NCI-H748 (cell line): Measurements from ENCODE around the gene MPC1L.
"Not testable (repeated sequence)": the region's sequence is repeated elsewhere in the genome, so short reads cannot be mapped to it uniquely, and the experiment has no call there.

Experiments
- DNase-seq: peaks from one replicate; lab custom pipeline; 2025; ENCODE audit not compliant: unreplicated experiment; lab: John Stamatoyannopoulos, UW

Gene MPC1L

GRCh38 chrX:40623139-40623536 lies at the start of gene MPC1L:
MPC1L (plus strand) TSS chrX:40623428; CDS start chrX:40623566, 138 bp downstream.
- DNase-seq = no peak

DNA sequence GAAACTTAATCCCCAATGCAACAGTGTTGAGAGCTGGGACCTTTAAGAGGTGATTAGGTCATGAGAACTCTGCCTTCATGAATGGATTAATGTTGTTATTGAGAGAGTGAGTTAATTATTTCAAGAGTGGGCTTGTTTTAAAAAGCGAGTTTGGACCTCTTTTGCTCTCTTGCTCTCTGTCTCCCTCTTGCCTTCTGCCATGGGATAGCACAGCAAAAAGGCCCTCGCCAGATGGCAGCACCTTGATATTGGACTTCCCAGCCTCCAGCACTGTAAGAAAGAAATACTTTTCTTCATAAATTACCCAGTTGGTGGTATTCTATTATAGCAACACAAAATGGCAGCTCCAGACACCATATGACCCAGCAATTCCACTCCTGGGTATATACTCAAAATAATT lies 49.5 kb upstream of the MPC1L start:
- DNase-seq = peak; percentile 56

DNA sequence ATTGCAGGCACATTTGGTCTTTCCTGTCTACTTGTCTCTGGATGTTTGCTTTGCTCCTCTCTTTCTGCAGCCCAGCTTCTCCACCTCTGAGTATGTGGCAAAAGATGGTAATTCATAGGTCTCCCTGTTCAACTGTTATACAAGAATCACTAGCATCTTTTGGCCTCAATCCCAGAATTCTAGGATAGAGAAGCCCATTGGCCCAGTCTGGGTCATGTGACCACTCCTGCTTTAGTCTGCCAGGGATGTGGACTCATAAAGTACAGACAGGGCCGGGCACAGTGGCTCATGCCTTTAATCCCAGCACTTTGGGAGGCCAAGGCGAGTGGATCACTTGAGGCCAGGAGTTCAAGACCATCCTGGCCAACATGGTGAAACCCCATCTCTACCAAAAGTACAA lies 47.8 kb upstream of the MPC1L start:
- DNase-seq = peak; percentile 2

DNA sequence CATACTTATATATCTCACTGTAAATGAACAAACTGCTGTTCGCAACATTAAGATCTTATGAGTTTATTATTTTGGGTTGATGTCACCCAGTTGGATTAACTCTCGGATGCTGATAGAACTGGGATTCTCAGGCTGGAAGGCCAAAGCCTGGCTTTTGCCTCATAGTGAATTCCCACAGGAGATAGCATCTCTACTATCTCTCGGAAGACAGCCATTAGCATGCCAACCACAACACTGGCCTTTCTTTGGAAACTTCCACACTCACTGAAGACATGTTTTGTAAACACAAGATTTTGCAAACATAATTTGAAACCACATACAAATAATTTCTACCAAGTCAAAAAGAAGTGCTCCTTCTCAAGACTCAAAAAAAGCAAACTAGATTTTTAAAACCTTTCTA lies 46.9 kb upstream of the MPC1L start:
- DNase-seq = no peak

DNA sequence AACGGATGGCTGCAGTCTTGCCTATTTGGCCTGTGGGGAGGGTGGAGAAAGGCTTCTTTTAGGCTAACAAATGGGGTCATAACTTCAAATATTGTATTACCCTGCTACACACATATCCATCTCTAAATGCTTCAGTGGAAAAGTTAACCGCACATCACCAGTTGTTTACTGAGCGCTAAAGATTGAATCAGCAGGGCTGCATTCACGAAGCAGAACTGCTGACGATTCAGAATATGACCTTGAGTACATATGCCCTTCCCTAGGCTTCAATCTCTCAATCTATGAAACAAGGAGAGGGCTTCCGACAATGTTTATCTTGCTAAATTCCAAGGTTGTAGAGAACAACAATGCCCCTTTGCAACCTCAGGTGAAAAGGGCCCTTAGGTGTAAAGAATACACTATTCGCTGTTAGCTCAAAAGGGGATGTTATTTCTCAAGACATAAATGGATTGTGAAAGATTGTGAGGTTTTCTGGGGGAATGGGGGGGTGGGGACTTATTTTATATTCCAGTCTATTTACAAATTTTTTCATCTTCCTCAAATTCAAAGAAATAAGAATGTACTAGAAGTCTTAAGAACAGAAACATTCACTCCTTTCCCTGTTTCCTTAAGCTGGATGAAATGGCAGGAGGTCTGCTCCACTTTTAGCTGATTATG lies 45.1 kb upstream of the MPC1L start:
- DNase-seq = peak; percentile 8

DNA sequence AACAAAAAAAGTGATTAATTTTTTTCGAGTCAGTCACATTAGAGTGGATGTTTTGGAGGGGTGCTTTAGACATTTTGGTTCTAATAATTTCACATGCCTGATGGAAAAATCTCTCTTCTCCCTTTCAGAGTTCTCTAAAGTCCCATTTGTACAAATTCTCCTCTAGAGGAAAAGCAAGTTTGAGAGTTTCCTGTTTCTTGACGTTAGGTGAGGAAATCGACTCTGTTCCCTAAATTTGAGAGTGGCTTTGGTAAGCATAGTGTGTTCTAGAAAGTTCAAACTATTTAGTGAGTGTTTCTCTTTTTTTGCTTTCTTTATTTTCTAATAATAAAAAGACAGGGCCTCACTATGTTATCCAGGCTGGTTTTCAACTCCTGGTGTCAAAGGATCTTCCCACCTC lies 44.1 kb upstream of the MPC1L start:
- no peak for DNase-seq

- DNase-seq = peak; percentile 41
These were observed 43.2 kb upstream of the MPC1L start for GRCh38 chrX:40579900-40580536.

DNA sequence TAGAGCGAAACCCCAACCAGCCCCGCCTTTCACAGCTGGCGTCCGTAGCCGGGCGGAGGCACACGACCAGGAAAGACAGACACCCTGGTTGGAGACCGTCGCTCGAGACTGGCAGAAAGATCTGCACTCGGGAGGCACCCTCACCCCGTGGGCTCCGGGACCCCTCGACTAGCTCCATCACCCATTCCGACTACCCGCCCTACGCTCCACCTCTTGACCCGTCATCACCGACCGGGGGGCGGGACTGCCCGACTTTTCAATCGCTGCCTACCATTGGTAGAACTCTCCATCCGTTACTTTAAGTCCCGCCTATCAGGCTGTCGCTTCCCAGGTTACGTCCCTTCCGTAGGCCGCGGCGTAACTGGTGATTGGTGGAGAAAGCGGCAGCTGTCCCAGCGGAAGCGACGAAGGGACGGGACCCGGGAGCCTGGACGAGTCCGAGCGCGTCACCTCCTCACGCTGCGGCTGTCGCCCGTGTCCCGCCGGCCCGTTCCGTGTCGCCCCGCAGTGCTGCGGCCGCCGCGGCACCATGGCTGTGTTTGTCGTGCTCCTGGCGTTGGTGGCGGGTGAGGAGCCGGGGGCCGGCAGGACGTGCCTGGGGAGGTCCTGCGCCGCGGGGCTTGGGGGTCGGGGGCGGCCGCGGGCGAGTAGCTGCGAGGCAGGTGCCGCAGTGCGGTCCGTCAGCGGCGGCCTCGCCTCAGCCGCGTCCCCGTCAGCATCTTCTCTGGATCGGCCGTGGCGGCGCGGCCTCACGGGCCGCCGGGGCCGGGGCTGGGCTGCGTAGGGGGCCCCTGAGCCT lies 42.5 kb upstream of the MPC1L start, which contains the start of gene ATP6AP2:
TSS of gene ATP6AP2 (plus strand) at position 434 of the 799 bp plus-strand sequence. CDS start at position 530, 96 bp downstream.
- DNase-seq = peak; percentile 97

GRCh38 chrX:40581336-40581920 lies 41.8 kb upstream of the MPC1L start:
- DNase-seq = no peak

DNA sequence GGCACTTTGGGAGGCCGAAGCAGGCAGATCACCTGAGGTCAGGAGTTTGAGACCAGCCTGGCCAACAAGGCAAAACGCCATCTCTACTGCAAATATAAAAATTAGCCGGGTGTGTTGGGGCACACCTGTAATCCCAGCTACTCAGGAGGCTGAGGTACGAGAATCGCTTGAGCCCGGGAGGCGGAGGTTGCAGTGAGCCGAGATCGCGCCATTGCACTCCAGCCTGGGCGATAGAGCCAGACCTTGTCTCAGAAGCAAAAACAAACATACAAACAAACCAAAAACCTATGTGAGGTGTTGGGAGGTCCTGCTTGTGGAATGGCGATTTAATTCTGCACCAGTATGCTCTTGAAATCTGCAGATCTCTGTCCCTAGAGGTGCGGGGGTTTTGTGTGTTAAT lies 41.0 kb upstream of the MPC1L start:
- DNase-seq = not testable (repeated sequence)

- DNase-seq = no peak
These were observed 40.4 kb upstream of the MPC1L start for GRCh38 chrX:40582811-40583210.

GRCh38 chrX:40587623-40588022 lies 35.6 kb upstream of the MPC1L start:
- not testable (repeated sequence) for DNase-seq

DNA sequence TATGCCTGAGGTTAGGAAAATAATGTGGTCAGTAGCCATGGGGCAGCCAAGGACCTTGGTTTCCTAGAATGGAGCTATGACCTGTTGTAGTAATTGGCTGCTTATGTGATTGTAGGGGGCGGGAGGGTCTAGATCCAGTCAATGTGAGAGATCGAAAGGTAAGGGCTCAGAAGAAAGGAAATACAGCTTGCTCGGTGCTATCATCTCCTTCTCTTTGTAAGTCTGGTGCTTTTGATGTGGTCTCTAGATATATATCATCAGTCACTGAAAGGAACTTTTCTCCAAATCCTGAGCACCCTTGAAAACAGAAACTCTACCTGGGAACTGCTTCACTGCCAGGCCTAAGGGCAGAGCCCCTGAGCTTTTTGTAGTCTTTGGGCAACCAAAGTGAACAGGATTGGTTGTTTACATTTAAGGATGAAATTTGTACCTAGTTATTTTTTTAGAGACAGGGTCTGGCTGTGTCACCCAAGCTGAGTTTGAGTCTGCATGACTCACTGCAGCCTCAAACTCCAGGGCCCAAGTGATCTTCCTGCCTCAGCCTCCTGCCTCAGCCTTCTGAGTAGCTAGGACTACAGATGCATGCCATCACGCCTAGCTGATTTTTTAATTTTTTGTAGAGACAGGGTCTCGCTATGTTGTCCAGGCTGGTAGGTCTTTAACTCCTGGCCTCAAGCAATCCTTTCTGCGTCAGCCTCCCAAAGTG lies 33.5 kb upstream of the MPC1L start:
- not testable (repeated sequence) for DNase-seq

DNA sequence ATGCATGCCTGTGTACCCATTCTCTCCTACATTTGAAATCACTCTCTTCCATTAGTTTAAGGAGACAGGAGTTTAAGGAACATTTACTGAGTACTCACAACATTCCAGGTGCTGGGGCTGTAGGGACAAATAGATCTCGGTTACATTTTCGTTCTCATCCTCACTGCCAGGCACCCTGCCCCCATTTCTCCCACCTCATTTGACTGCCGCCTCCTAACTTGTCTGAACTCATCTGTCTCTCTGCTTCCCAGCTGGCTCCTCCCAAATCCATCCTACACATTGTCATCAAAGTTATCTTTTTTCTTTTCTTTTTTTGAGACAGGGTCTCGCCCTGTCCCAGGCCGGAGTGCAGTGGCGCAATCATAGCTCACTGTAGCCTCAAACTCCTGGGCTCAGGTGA lies 19.8 kb upstream of the MPC1L start:
- no peak for DNase-seq

DNA sequence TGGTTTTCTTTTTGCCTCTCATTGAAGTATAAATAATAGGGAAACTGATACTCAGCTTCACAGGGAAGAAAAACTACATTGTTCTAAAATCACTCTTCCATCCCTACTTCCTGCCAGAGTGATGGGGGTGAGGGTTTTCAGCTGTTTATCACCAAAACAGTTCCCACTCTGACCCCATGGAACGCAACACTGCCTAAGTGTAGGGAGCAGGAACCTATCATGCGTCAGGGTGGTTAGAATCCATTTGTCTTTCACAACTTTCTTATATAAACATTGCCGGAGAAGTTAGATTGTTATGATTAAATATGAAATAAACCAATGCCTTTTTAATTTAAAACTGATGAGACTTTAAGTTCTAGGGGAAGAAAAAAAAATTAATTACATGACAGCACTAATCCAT lies 15.8 kb upstream of the MPC1L start:
- no peak for DNase-seq

- DNase-seq = no peak
These were observed 10.7 kb upstream of the MPC1L start for GRCh38 chrX:40612511-40612910.

DNA sequence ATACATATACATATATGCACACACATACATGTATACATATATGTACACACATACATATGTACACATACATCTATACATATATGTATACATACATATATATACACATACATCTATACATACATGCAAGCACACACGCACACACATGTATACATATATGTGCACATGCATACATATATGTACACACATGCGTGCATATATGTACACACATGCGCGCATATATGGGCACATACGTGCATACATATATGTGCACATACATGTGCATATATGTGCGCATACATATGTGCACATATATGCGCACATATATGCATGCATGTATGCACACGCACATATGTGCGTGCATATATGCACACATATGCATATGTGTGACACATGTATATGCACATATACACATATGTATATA lies 7.3 kb upstream of the MPC1L start:
- DNase-seq = no peak

- no peak for DNase-seq
These were observed 5.7 kb upstream of the MPC1L start for GRCh38 chrX:40617566-40617965.

DNA sequence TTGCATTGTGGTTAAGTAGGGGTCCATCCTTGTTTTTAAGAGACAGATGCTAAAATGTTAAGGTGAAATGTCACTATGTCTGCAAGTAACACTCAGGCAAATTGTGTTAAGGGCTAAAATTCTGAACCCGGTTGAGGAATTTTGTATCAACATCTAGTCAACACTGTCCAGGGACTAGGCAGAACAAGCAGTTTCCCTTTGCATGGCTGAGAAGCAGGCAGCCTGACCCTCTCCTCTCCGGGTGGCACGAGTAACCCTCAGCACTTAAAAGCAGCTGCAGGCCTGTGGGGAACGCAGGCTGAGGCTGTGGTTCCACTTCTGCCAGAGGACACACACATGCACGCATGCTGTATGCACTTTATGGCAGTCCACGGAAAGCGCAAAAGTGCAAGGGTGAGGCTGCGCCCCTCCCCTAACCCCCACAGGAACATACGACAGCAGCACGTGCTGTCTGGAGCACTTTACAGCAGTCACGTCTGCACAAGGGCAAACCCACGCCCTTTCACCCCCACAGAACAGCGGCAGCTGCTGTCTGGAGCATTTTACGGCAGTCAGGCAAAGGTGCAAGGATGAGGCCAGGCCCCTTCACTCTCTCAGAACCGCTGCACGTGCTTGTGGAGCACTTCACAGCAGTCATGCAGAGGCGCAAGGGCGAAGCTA lies 619 bp upstream of the MPC1L start:
- no peak for DNase-seq

- no peak for DNase-seq
These were observed 437 bp downstream of the MPC1L start for GRCh38 chrX:40623665-40624064.
